Upper lobe of left lung (tissue), 4 donors: ENCODE data around the gene SPEN.

Source experiments
- CTCF ChIP-seq, 6 experiments: fragments of 450-650 bp in 4 of 6; fragments of 200-600 bp in 2 of 6; sonication (generic) in 2 of 6; IDR thresholded peaks; one replicate each; pipeline ENCODE4 v1.5.1; 2016 to 2019; ENCODE audit warnings: antibody characterized with exemption in 6 of 6
- EP300 ChIP-seq, 4 donors: sonication (generic); formaldehyde crosslinking; IDR thresholded peaks; one replicate each; pipeline ENCODE4 v1.5.1; 2017; ENCODE audit warnings: antibody characterized with exemption in 4 of 4, control low read depth in 2 of 4
- POLR2A ChIP-seq, 4 donors: fragments of 450-650 bp; IDR thresholded peaks; one replicate each; pipeline ENCODE4 v1.5.1; 2016 to 2017; ENCODE audit warnings: antibody characterized with exemption in 4 of 4, mild to moderate bottlenecking in 2 of 4
- POLR2AphosphoS5 ChIP-seq, 2 donors: sonication (generic); formaldehyde crosslinking; IDR thresholded peaks; one replicate each; pipeline ENCODE4 v1.5.1; 2017; ENCODE audit warnings: antibody characterized with exemption in 2 of 2

DNA sequence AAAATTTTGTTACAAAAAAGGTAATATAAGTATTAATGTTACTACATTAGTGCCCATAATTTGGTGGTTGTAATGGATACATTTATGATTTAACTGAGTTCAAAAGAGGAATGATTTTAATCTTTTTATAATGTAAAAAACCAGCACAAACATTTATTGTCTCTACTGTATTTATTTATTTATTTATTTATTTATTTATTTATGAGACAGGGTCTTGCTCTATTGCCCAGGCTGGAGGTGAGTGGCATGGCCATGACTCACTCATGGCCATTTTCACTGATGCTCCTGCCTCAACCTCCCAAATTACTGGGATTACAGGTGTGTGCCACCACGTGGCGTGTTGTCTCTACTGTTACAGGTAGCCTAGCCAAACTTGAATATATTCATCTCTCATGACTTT, 21.9 kb downstream of the SPEN start:
- TF ChIP-seq CTCF (IDR thresholded peaks at IDR 0.05) (no peak), POLR2A (IDR thresholded peaks at IDR 0.05) (no peak), POLR2AphosphoS5 (IDR thresholded peaks at IDR 0.05) (no peak), EP300 (IDR thresholded peaks at IDR 0.05) (no peak)
